IMR-90 (cell line): ENCODE results near the gene NCOA3. TPM values are rescaled to one million over a fixed set of nuclear protein-coding genes. Genes with fewer than 3 reads are reported as not detected.

Source experiments
- ATAC-seq: fragments of 200-7000 bp; cut with Tn5 transposase; 2 replicates; pipeline ENCODE4 v1.9.1; 2020; ENCODE audit warnings: low read depth, mild to moderate bottlenecking, moderate library complexity
- BruUV-seq: library from RNA; stranded (reverse); fragments of 400-500 nt; replicated peaks from 2 replicates; lab custom pipeline; 2021; lab: Mats Ljungman, UMichigan
- CTCF ChIA-PET: fragments of 300-600 bp; formaldehyde crosslinking; extraction: SDS; loops from one replicate; lab custom pipeline; 2021; ENCODE audit warnings: antibody characterized with exemption; lab: Yijun Ruan, JAX
- POLR2A ChIA-PET: fragments of 300-600 bp; sonication (Branson Sonifier 250); formaldehyde crosslinking; loops from one replicate; lab custom pipeline; 2022; ENCODE audit warnings: antibody characterized with exemption; ENCODE audit not compliant: unreplicated experiment; lab: Charles Lee
- DNase-seq: peaks from one replicate; pipeline ENCODE4 v3.0.0; 2013
- H2AFZ ChIP-seq: replicated peaks from 2 replicates; pipeline ENCODE3; 2013; ENCODE audit warnings: low read length, mild to moderate bottlenecking; ENCODE audit not compliant: poor library complexity
- H2AK5ac ChIP-seq: 2 replicates; pipeline ENCODE4 v1.6.1; 2013; ENCODE audit warnings: low read depth, low read length, inconsistent platforms
- H2AK9ac ChIP-seq: replicated peaks from 2 replicates; pipeline ENCODE3; 2013; ENCODE audit warnings: mild to moderate bottlenecking, low read depth, low read length, moderate library complexity; ENCODE audit not compliant: poor library complexity
- H2BK120ac ChIP-seq: 2 replicates; pipeline ENCODE4 v1.6.1; 2013; ENCODE audit warnings: low read depth, low read length, inconsistent platforms
- H2BK15ac ChIP-seq: 3 replicates; pipeline ENCODE4 v1.6.1; 2013; ENCODE audit warnings: low read depth, low read length, inconsistent platforms
- H2BK20ac ChIP-seq: 2 replicates; pipeline ENCODE4 v1.6.1; 2013; ENCODE audit warnings: low read depth, mild to moderate bottlenecking, inconsistent platforms, low read length, moderate library complexity
- H2BK5ac ChIP-seq: 2 replicates; pipeline ENCODE4 v1.6.1; 2013; ENCODE audit warnings: mild to moderate bottlenecking, low read depth, low read length, inconsistent platforms; ENCODE audit not compliant: poor library complexity, severe bottlenecking
- H3K14ac ChIP-seq: replicated peaks from 2 replicates; pipeline ENCODE4 v1.6.1; 2013; ENCODE audit warnings: low read depth, low read length, inconsistent platforms
- H3K18ac ChIP-seq: 2 replicates; pipeline ENCODE4 v1.6.1; 2013; ENCODE audit warnings: low read depth, low read length, control low read depth
- H3K23ac ChIP-seq: 2 replicates; pipeline ENCODE4 v1.6.1; 2013; ENCODE audit warnings: low read depth, low read length, inconsistent platforms
- H3K27ac ChIP-seq: 2 replicates; pipeline ENCODE4 v1.5.1; 2013; ENCODE audit warnings: mild to moderate bottlenecking, control low read depth, low read length; ENCODE audit not compliant: insufficient read depth
- H3K27me3 ChIP-seq: 2 replicates; pipeline ENCODE4 v1.6.1; 2013; ENCODE audit warnings: low read length; ENCODE audit not compliant: control insufficient read depth, insufficient read depth
- H3K36me3 ChIP-seq: 2 replicates; pipeline ENCODE4 v1.6.1; 2013; ENCODE audit warnings: low read length, mixed read lengths; ENCODE audit not compliant: control insufficient read depth, insufficient read depth
- H3K4ac ChIP-seq: 2 replicates; pipeline ENCODE4 v1.6.1; 2013; ENCODE audit warnings: low read depth, low read length, inconsistent platforms
- H3K4me1 ChIP-seq: 2 replicates; pipeline ENCODE4 v1.6.1; 2013; ENCODE audit warnings: low read length, mixed read lengths; ENCODE audit not compliant: control insufficient read depth, insufficient read depth
- H3K4me2 ChIP-seq: 2 replicates; pipeline ENCODE4 v1.6.1; 2013; ENCODE audit warnings: low read depth, mild to moderate bottlenecking, control low read depth, low read length, moderate library complexity
- H3K4me3 ChIP-seq: 2 replicates; pipeline ENCODE4 v1.5.1; 2013; ENCODE audit warnings: low read depth, mild to moderate bottlenecking, control low read depth, low read length, moderate library complexity; ENCODE audit not compliant: insufficient read depth
- H3K56ac ChIP-seq: 2 replicates; pipeline ENCODE4 v1.6.1; 2013; ENCODE audit warnings: low read length, inconsistent platforms; ENCODE audit not compliant: insufficient read depth; ENCODE audit errors: extremely low read depth
- H3K79me1 ChIP-seq, 2 experiments: 2 replicates each; pipeline ENCODE4 v1.6.1; 2013; ENCODE audit warnings: low read length in 2 of 2, inconsistent platforms in 1 of 2, low read depth in 1 of 2
- H3K9ac ChIP-seq: 2 replicates; pipeline ENCODE4 v1.6.1; 2013; ENCODE audit warnings: low read depth, low read length, control low read depth
- H3K9me1 ChIP-seq: 2 replicates; pipeline ENCODE4 v1.6.1; 2013; ENCODE audit warnings: low read length, inconsistent platforms; ENCODE audit not compliant: insufficient read depth
- H3K9me3 ChIP-seq: 2 replicates; pipeline ENCODE4 v1.6.1; 2013; ENCODE audit warnings: low read length; ENCODE audit not compliant: control insufficient read depth, insufficient read depth
- H4K20me1 ChIP-seq: 2 replicates; pipeline ENCODE4 v1.6.1; 2013; ENCODE audit warnings: low read length, inconsistent platforms; ENCODE audit not compliant: insufficient read depth
- H4K5ac ChIP-seq: 2 replicates; pipeline ENCODE4 v1.6.1; 2013; ENCODE audit warnings: mild to moderate bottlenecking, low read depth, low read length, control low read depth
- H4K8ac ChIP-seq, 2 experiments: 2 replicates each; pipeline ENCODE4 v1.6.1; 2013; ENCODE audit warnings: low read depth in 2 of 2, low read length in 2 of 2, control low read depth in 1 of 2, inconsistent platforms in 1 of 2
- H4K91ac ChIP-seq: 2 replicates; pipeline ENCODE4 v1.6.1; 2013; ENCODE audit warnings: low read depth, low read length, inconsistent platforms; ENCODE audit not compliant: insufficient read depth
- CHD1 ChIP-seq: IDR thresholded peaks from 2 replicates; pipeline ENCODE4 v1.6.1; 2012; ENCODE audit warnings: low read depth, low read length, improper control_type of control experiment
- ELK1 ChIP-seq: fragments of 150-350 bp; IDR thresholded peaks from 2 replicates; pipeline ENCODE4 v1.6.1; 2016; ENCODE audit warnings: low read depth, mild to moderate bottlenecking, low read length, moderate library complexity, borderline replicate concordance
- FOS ChIP-seq: fragments of 150-350 bp; IDR thresholded peaks from 2 replicates; pipeline ENCODE4 v1.6.1; 2016; ENCODE audit warnings: low read depth, low read length
- NFE2L2 ChIP-seq: fragments of 150-350 bp; IDR thresholded peaks from 2 replicates; pipeline ENCODE4 v1.6.1; 2016; ENCODE audit warnings: low read depth, mild to moderate bottlenecking, low read length
- RCOR1 ChIP-seq: IDR thresholded peaks from 2 replicates; pipeline ENCODE4 v1.6.1; 2012; ENCODE audit warnings: mild to moderate bottlenecking, low read length, improper control_type of control experiment; ENCODE audit not compliant: insufficient replicate concordance
- WGBS, 2 experiments: methylation state at CpG; one replicate each; pipeline versions ENCODE4 v1.1.5 to v1.1.7; 2013; ENCODE audit warnings: missing lambda C conversion rate in 2 of 2; ENCODE audit not compliant: insufficient read length in 1 of 2; ENCODE audit errors: extremely low coverage in 2 of 2; 5-methylcytosine and 5-hydroxymethylcytosine counted together
- dilution Hi-C: fragments of 300-500 bp; cut with HindIII; formaldehyde crosslinking; loops from one replicate; pipeline ENCODE4 v1.14.3; 2018; ENCODE audit warnings: low sequenced_read_pairs; ENCODE audit not compliant: unreplicated experiment
- in situ Hi-C: fragments of 300-500 bp; cut with MboI; formaldehyde crosslinking; loops from 3 replicates; pipeline ENCODE4 v1.14.3; 2019; ENCODE audit warnings: low sequenced_read_pairs, inconsistent platforms, mixed read lengths
- intact Hi-C: fragments of 100-400 bp; cut with micrococcal nuclease; formaldehyde crosslinking; loops from 2 replicates; pipeline ENCODE4 v1.10.0; 2022
- polyA plus RNA-seq, 3 experiments: library from polyadenylated mRNA; depleted of rRNA; stranded (reverse); fragments of >200 nt; gene quantifications; 2 replicates each; pipeline ENCODE4 v1.2.3, GENCODE V29; 2012; ENCODE audit warnings: low replicate concordance in 1 of 3
- total RNA-seq: library from RNA; depleted of rRNA; stranded (reverse); fragments of >200 nt; gene quantifications from 2 replicates; pipeline ENCODE4 v1.2.3, GENCODE V29; 2012

Gene NCOA3
- total and polyA plus RNA-seq, 2 of the 4 experiments (the other 2 are of a cell fraction) = 8.8 to 29.0 TPM

- Histone ChIP-seq H3K14ac (no peak overlapping the region), H3K4me3 (no peak overlapping the region), H2AK9ac (no peak overlapping the region), H3K27me3 (peaks cover 4% of the 10 kb centered on the region; the same call in 1 of the 2 replicates), H4K8ac (no peak overlapping the region), H2BK5ac (no peak overlapping the region), H3K56ac (no peak overlapping the region), H2BK120ac (no peak overlapping the region), H3K9ac (no peak overlapping the region), H4K20me1 (no peaks in the 10 kb centered on the region), H2AFZ (no peak overlapping the region), H3K4me1 (no peaks in the 10 kb centered on the region; the same call in 1 of the 2 replicates), H2AK5ac (no peak overlapping the region), H3K9me3 (no peaks in the 10 kb centered on the region), H3K23ac (no peak overlapping the region), H3K9me1 (no peaks in the 10 kb centered on the region; the same call in 1 of the 2 replicates), H3K27ac (no peak overlapping the region), H4K5ac (no peak overlapping the region), H3K36me3 (no peaks in the 10 kb centered on the region), H2BK20ac (no peak overlapping the region), H4K91ac (no peak overlapping the region), H3K18ac (no peak overlapping the region), H2BK15ac (no peak overlapping the region), H3K4me2 (no peak overlapping the region), H3K79me1 (no peaks in the 10 kb centered on the region), H3K4ac (no peak overlapping the region)
- POLR2A ChIA-PET = interaction anchor here (0.6 kb wide), 1 partner anchor 103 kb away, joined by 9 read pairs; no protein-coding TSS in a partner anchor
- dilution Hi-C loops = no loop called here
- no TSS peak for BruUV-seq
- ATAC-seq (no peak), DNase-seq (no peak)
- intact Hi-C loops = loop anchor here (2.0 to 5.0 kb wide), 2 partner anchors 108 to 615 kb away; partner anchors contain the start of gene SULF2
- no CpG with 5 or more reads among the region's 4 CpGs for WGBS, 2 experiments
- TF ChIP-seq NFE2L2 (no peak), CHD1 (no peak), ELK1 (no peak), RCOR1 (no peak), FOS (no peak)
- CTCF ChIA-PET = no interaction called here
- in situ Hi-C loops = no loop called here
These were observed 177.8 kb downstream of the NCOA3 start for GRCh38 chr20:47679462-47679861.
